ENCODE data around the gene PCBP3. TPM values are rescaled to one million over a fixed set of nuclear protein-coding genes. Genes with fewer than 3 reads are reported as not detected.

Gene PCBP3
- total RNA-seq, 1 donor from 2014 or later = 4.6 TPM

DNA sequence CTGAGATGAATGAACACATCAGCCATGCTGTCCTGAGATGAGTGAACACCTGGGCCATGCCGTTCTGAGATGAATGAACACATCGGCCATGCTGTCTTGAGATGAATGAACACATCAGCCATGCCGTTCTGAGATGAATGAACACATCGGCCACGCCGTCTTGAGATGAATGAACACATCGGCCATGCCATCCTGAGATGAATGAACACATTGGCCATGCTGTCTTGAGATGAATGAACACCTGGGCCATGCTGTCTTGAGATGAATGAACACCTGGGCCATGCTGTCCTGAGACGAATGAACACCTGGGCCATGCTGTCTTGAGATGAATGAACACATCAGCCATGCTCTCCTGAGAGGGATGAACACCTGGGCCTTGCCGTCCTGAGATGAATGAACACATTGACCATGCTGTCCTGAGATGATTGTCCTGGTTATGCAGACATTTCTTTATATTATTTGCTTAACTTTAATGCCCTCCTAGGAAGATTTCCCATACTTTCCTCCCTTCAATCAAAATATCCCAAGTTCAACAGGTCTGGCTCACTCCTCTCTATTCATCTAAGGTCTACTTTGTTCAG is 289.5 kb downstream of the PCBP3 start:
- Histone ChIP-seq H3K27ac (no peak overlapping the region), H3K27me3 (no peaks in the 10 kb centered on the region), H3K9me3 (ENCODE audit: low read depth) (no peaks in the 10 kb centered on the region), H3K4me3 (no peak overlapping the region), H4K20me1 (ENCODE audit: low read depth) (no peaks in the 10 kb centered on the region), H2AFZ (replicated peaks) (no peak overlapping the region), H3F3A (ENCODE audit: low read depth) (no peaks in the 10 kb centered on the region), H3K36me3 (no peaks in the 10 kb centered on the region), H3K9ac (no peak overlapping the region), H3K79me2 (ENCODE audit: low read depth) (no peaks in the 10 kb centered on the region), H3K4me2 (no peak overlapping the region), H3K4me1 (no peaks in the 10 kb centered on the region)
- Mint-ChIP-seq H3K27ac (no peak overlapping the region), H3K36me3 (no peaks in the 10 kb centered on the region), H3K4me3 (no peak overlapping the region), H3K9me3 (no peaks in the 10 kb centered on the region), H3K4me1 (peaks cover 4% of the 10 kb centered on the region), H3K27me3 (ENCODE audit: insufficient read depth, low read depth) (peaks cover 8% of the 10 kb centered on the region)
- TF ChIP-seq, protein P1, sequence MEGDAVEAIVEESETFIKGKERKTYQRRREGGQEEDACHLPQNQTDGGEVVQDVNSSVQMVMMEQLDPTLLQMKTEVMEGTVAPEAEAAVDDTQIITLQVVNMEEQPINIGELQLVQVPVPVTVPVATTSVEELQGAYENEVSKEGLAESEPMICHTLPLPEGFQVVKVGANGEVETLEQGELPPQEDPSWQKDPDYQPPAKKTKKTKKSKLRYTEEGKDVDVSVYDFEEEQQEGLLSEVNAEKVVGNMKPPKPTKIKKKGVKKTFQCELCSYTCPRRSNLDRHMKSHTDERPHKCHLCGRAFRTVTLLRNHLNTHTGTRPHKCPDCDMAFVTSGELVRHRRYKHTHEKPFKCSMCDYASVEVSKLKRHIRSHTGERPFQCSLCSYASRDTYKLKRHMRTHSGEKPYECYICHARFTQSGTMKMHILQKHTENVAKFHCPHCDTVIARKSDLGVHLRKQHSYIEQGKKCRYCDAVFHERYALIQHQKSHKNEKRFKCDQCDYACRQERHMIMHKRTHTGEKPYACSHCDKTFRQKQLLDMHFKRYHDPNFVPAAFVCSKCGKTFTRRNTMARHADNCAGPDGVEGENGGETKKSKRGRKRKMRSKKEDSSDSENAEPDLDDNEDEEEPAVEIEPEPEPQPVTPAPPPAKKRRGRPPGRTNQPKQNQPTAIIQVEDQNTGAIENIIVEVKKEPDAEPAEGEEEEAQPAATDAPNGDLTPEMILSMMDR (IDR thresholded peaks at IDR 0.05) = no peak
- no peak for TF ChIP-seq EZH2phosphoT487 (IDR thresholded peaks at IDR 0.05)
- DNase-seq (ENCODE audit: low spot score) = no peak

DNA sequence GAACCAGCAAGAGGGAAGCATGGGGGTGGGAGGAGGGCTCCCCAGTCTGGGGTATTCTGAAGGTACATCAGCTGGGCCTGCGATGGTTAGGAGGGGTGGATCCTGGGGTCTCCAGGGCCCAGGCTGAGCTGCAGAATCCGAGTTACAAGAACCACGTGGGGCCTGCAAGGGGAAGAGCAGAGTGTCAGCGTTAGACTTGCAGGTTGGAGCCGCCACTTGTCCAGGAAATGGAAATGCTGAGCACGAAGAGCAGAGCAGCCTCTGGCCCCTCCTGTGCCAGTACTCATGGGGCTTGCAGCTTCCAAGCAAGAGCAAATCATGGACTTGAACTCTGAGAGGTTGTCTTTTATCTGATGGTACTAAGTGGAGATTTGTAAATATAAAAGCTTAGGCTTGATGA is 290.6 kb downstream of the PCBP3 start:
- no peaks in the 10 kb centered on the region for H3K9me3 ChIP-seq (ENCODE audit: low read depth)
- H3K4me2 ChIP-seq = no peak overlapping the region
- no peak for DNase-seq (ENCODE audit: low spot score)
- H3K4me1 ChIP-seq = no peaks in the 10 kb centered on the region
- no peaks in the 10 kb centered on the region for H3K27me3 ChIP-seq
- H2AFZ ChIP-seq (replicated peaks) = no peak overlapping the region
- H3K36me3 ChIP-seq = no peaks in the 10 kb centered on the region
- no peaks in the 10 kb centered on the region for H4K20me1 ChIP-seq (ENCODE audit: low read depth)
- Mint-ChIP-seq H3K36me3 (no peaks in the 10 kb centered on the region), H3K27me3 (ENCODE audit: insufficient read depth, low read depth) (peaks cover 8% of the 10 kb centered on the region), H3K4me3 (no peak overlapping the region), H3K9me3 (no peaks in the 10 kb centered on the region), H3K4me1 (peaks cover 4% of the 10 kb centered on the region), H3K27ac (no peak overlapping the region)
- no peak overlapping the region for H3K9ac ChIP-seq
- TF ChIP-seq, protein P1 (IDR thresholded peaks at IDR 0.05) = no peak
- TF ChIP-seq EZH2 (IDR thresholded peaks at IDR 0.05) = no peak
- TF ChIP-seq EZH2phosphoT487 (IDR thresholded peaks at IDR 0.05) = no peak
- H3K4me3 ChIP-seq = no peak overlapping the region
- H3F3A ChIP-seq (ENCODE audit: low read depth) = no peaks in the 10 kb centered on the region
- H3K79me2 ChIP-seq (ENCODE audit: low read depth) = no peaks in the 10 kb centered on the region
- H3K27ac ChIP-seq = no peak overlapping the region

DNA sequence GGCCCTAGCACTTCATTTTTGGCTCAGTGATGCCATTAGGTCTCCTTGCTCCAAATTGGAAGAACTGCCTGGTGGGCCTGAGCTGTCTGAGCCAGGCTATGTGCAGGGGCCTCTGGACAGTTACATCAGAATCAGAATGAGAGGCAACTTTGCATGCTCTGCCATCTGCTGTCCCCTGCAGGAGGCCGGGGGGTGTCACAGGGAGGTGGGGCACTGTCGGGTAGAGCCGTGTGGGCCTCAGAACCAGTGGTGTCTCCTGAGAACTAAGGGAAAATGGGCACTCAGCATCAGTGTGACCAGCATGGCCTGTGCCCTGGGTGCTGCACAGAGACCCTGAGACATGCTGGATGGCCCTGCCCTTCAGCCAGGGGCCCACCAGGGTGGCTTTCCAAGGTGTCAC is 291.0 kb downstream of the PCBP3 start:
- Histone ChIP-seq H3K4me1 (no peaks in the 10 kb centered on the region), H3K9me3 (ENCODE audit: low read depth) (no peaks in the 10 kb centered on the region), H3K4me3 (no peak overlapping the region), H3K4me2 (no peak overlapping the region), H3K36me3 (no peaks in the 10 kb centered on the region), H3K79me2 (ENCODE audit: low read depth) (no peaks in the 10 kb centered on the region), H3K27ac (no peak overlapping the region), H4K20me1 (ENCODE audit: low read depth) (no peaks in the 10 kb centered on the region), H3K9ac (no peak overlapping the region), H3F3A (ENCODE audit: low read depth) (no peaks in the 10 kb centered on the region), H2AFZ (replicated peaks) (no peak overlapping the region), H3K27me3 (no peaks in the 10 kb centered on the region)
- Mint-ChIP-seq H3K27me3 (ENCODE audit: insufficient read depth, low read depth) (peaks cover 8% of the 10 kb centered on the region), H3K4me3 (no peak overlapping the region), H3K36me3 (no peaks in the 10 kb centered on the region), H3K27ac (no peak overlapping the region), H3K4me1 (peaks cover 4% of the 10 kb centered on the region), H3K9me3 (no peaks in the 10 kb centered on the region)
- DNase-seq (ENCODE audit: low spot score) = no peak
- TF ChIP-seq, protein P1 (IDR thresholded peaks at IDR 0.05) = no peak
- TF ChIP-seq EZH2 (IDR thresholded peaks at IDR 0.05) (no peak), EZH2phosphoT487 (IDR thresholded peaks at IDR 0.05) (no peak)
